Sigmoid colon (tissue), 7 donors: ENCODE measurements around the gene AMBRA1. TPM values are rescaled to one million over a fixed set of nuclear protein-coding genes. Genes with fewer than 3 reads are reported as not detected.
A peak's percentile ranks its signal among the peaks of the same experiment; 100 is the strongest.

Experiments used
- DNase-seq: peaks from one replicate; pipeline ENCODE4 v3.0.0-alpha.2; 2019
- H3K27ac ChIP-seq, 4 donors: fragments of 200-600 bp; sonication (generic); one replicate each; pipeline ENCODE4 v1.5.1; 2016 to 2019; ENCODE audit warnings: mild to moderate bottlenecking in 1 of 4
- H3K27me3 ChIP-seq, 3 donors: fragments of 200-600 bp; sonication (generic); one replicate each; pipeline ENCODE4 v1.5.1; 2019; ENCODE audit warnings: mild to moderate bottlenecking in 1 of 3
- H3K36me3 ChIP-seq, 4 donors: fragments of 200-600 bp; sonication (generic); one replicate each; pipeline ENCODE4 v1.5.1; 2016 to 2019
- H3K4me1 ChIP-seq, 4 donors: fragments of 200-600 bp; sonication (generic); one replicate each; pipeline ENCODE4 v1.5.1; 2017 to 2019
- H3K4me3 ChIP-seq, 4 donors: fragments of 200-600 bp; sonication (generic); one replicate each; pipeline ENCODE4 v1.5.1; 2017 to 2019; ENCODE audit warnings: mild to moderate bottlenecking in 2 of 4, moderate library complexity in 1 of 4
- H3K9me3 ChIP-seq, 4 donors: fragments of 200-600 bp in 3 of 4; sonication (generic) in 3 of 4; one replicate each; pipeline versions ENCODE4 v1.5.1 to v1.6.1; 2013 to 2019
- CTCF ChIP-seq, 4 experiments: fragments of 450-650 bp in 3 of 4; fragments of 200-600 bp in 1 of 4; IDR thresholded peaks; one replicate each; pipeline ENCODE4 v1.5.1; 2016 to 2019; ENCODE audit warnings: antibody characterized with exemption in 4 of 4, mild to moderate bottlenecking in 3 of 4, moderate library complexity in 2 of 4
- EP300 ChIP-seq, 4 donors: sonication (generic); formaldehyde crosslinking; IDR thresholded peaks; one replicate each; pipeline ENCODE4 v1.6.1; 2017; ENCODE audit warnings: antibody characterized with exemption in 4 of 4
- POLR2A ChIP-seq, 2 donors: fragments of 450-650 bp; IDR thresholded peaks; one replicate each; pipeline ENCODE4 v1.6.1; 2016; ENCODE audit warnings: antibody characterized with exemption in 2 of 2, mild to moderate bottlenecking in 2 of 2, moderate library complexity in 2 of 2
- POLR2AphosphoS5 ChIP-seq, 4 donors: sonication (generic); formaldehyde crosslinking; IDR thresholded peaks; one replicate each; pipeline ENCODE4 v1.6.1; 2017; ENCODE audit warnings: antibody characterized with exemption in 4 of 4
- WGBS, 2 donors: extraction: QIAGEN DNeasy Blood & Tissue Kit; methylation state at CpG; one replicate each; pipeline ENCODE4 v1.1.7; 2013; 5-methylcytosine and 5-hydroxymethylcytosine counted together
- intact Hi-C: fragments of 100-400 bp; cut with DNase I; formaldehyde crosslinking; loops from one replicate; pipeline ENCODE4 v1.15.1; 2023
- polyA plus RNA-seq, 3 donors: library from polyadenylated mRNA; stranded (reverse); fragments of 200-250 nt; gene quantifications; one replicate each; pipeline ENCODE4 v1.2.3, GENCODE V29; 2013
- total RNA-seq, 4 donors: library from RNA; depleted of rRNA; stranded (reverse); fragments of >200 nt; gene quantifications; one replicate each; pipeline ENCODE4 v1.1.0, GENCODE V29; 2016
- donor health status: healthy with polysubstance abuse.
- donor health status: Bipolar disorder and iron deficiency.
- donor health status: healthy.

The AMBRA1 gene
- total and polyA plus RNA-seq, 7 donors: 8.4 to 33.0 (median 23.9) TPM

- Histone ChIP-seq H3K4me3 (peak overlapping the region in 3 of 4 donors; percentile 60 to 77 (median 71)), H3K9me3 (no peaks in the 10 kb centered on the region), H3K27ac (no peak overlapping the region), H3K36me3 (peaks cover 0 to 4% (median 0%) of the 10 kb centered on the region in 4 donors), H3K27me3 (peaks cover 9 to 71% (median 38%) of the 10 kb centered on the region in 3 donors), H3K4me1 (peaks cover 0 to 39% (median 32%) of the 10 kb centered on the region in 4 donors)
- intact Hi-C loops: no loop called here
- 44 to 59% methylated on average over 18 of the region's 18 CpGs for WGBS, 2 donors
- no peak for TF ChIP-seq EP300 (IDR thresholded peaks at IDR 0.05)
- TF ChIP-seq CTCF (IDR thresholded peaks at IDR 0.05): peak in 2 of 4 experiments; percentile 35 to 36
- no peak for TF ChIP-seq POLR2A (IDR thresholded peaks at IDR 0.05)
- TF ChIP-seq POLR2AphosphoS5 (IDR thresholded peaks at IDR 0.05): no peak
- peak; percentile 56 for DNase-seq
Measured at GRCh38 chr11:46382646-46383403, 211.0 kb downstream of the AMBRA1 start.

GRCh38 chr11:46381819-46382645, 211.8 kb downstream of the AMBRA1 start:
- H3K27ac ChIP-seq: peak overlapping the region in 1 of 4 donors; percentile 76
- DNase-seq: peak; percentile 68
- intact Hi-C loops: no loop called here
- H3K36me3 ChIP-seq: peaks cover 0 to 9% (median 0%) of the 10 kb centered on the region in 4 donors
- H3K9me3 ChIP-seq: no peaks in the 10 kb centered on the region
- 1 to 2% methylated on average over 66 of the region's 66 CpGs for WGBS, 2 donors
- peak overlapping the region; percentile 57 to 77 (median 66) for H3K4me3 ChIP-seq
- peaks cover 0 to 39% (median 32%) of the 10 kb centered on the region in 4 donors for H3K4me1 ChIP-seq
- H3K27me3 ChIP-seq: peaks cover 9 to 63% (median 34%) of the 10 kb centered on the region in 3 donors
- TF ChIP-seq CTCF (IDR thresholded peaks at IDR 0.05) (no peak), EP300 (IDR thresholded peaks at IDR 0.05) (no peak), POLR2AphosphoS5 (IDR thresholded peaks at IDR 0.05) (no peak), POLR2A (IDR thresholded peaks at IDR 0.05) (no peak)

- H3K4me1 ChIP-seq: peaks cover 0 to 39% (median 32%) of the 10 kb centered on the region in 4 donors
- DNase-seq: peak; percentile 70
- no peaks in the 10 kb centered on the region for H3K9me3 ChIP-seq
- 1% methylated on average over 94 to 96 of the region's 96 CpGs for WGBS, 2 donors
- H3K27ac ChIP-seq: peak within 1 kb of the TSS; percentile 66 to 79 (median 74)
- peak within 1 kb of the TSS; percentile 57 to 77 (median 66) for H3K4me3 ChIP-seq
- H3K36me3 ChIP-seq: peaks cover 0 to 16% (median 4%) of the 10 kb centered on the region in 4 donors
- intact Hi-C loops: no loop called here
- H3K27me3 ChIP-seq: peaks cover 9 to 55% (median 34%) of the 10 kb centered on the region in 3 donors
- no peak for TF ChIP-seq CTCF (IDR thresholded peaks at IDR 0.05)
- TF ChIP-seq POLR2A (IDR thresholded peaks at IDR 0.05): no peak
- no peak for TF ChIP-seq POLR2AphosphoS5 (IDR thresholded peaks at IDR 0.05)
- TF ChIP-seq EP300 (IDR thresholded peaks at IDR 0.05): no peak
Measured at GRCh38 chr11:46381048-46381818, 212.6 kb downstream of the AMBRA1 start, which contains the start of gene MDK. Gene MDK (plus strand): TSS chr11:46381669. CDS start chr11:46382058, 389 bp downstream.

- Histone ChIP-seq H3K9me3 (no peaks in the 10 kb centered on the region), H3K4me3 (peak overlapping the region; percentile 57 to 77 (median 66)), H3K27ac (peak overlapping the region; percentile 66 to 79 (median 74)), H3K4me1 (peaks cover 0 to 39% (median 32%) of the 10 kb centered on the region in 4 donors), H3K36me3 (peaks cover 6 to 23% (median 11%) of the 10 kb centered on the region in 4 donors), H3K27me3 (peaks cover 9 to 48% (median 31%) of the 10 kb centered on the region in 3 donors)
- 1% methylated on average over 45 of the region's 45 CpGs for WGBS, 2 donors
- intact Hi-C loops: no loop called here
- TF ChIP-seq POLR2AphosphoS5 (IDR thresholded peaks at IDR 0.05) (peak in 3 of 4 donors; percentile 8 to 35 (median 28)), EP300 (IDR thresholded peaks at IDR 0.05) (no peak), POLR2A (IDR thresholded peaks at IDR 0.05) (no peak)
- DNase-seq: peak; percentile 85
Measured at GRCh38 chr11:46380340-46381047, 213.3 kb downstream of the AMBRA1 start.
